HG03045 (cell line): ENCODE data around the gene MYCN.
"Not testable (repeated sequence)": the region's sequence is repeated elsewhere in the genome, so short reads cannot be mapped to it uniquely, and the experiment has no call there.

Experiments used
- ATAC-seq: cut with Tn5 transposase; IDR thresholded peaks from one replicate; pipeline ENCODE4 v1.9.1; 2021; ENCODE audit warnings: mild to moderate bottlenecking, moderate library complexity; ENCODE audit not compliant: unreplicated experiment

MYCN gene

DNA sequence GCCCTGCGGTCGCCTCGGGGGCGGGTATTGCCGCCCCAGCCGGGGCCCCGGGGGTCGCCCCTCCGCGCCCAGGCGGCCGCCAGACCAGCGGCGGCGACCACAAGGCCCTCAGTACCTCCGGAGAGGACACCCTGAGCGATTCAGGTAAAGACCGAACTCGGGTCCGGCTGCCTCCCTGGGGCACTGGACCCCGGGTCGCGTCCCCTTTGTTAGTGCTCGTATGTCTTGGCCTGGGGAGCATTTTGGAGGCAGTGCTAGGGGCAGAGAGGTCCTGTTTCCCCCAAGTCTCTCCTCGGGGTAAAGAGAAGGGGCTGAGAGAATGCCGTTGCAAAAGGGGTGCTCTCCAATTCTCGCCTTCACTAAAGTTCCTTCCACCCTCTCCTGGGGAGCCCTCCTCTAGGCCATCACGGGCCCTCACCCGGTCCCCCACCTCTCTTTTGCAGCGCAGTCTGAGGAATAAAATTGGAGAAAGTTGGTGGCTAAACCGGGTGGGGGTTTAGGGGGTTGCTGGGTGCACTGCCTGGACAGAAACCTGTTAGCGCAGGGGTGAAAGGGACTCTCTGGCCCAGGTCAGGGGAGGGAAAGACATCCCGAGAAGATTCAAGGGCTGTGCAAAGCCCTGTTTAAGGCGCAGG lies 2.5 kb downstream of the MYCN start:
- ATAC-seq, result no peak

GRCh38 chr2:15943378-15944280 lies 3.3 kb downstream of the MYCN start:
- ATAC-seq, result no peak

DNA sequence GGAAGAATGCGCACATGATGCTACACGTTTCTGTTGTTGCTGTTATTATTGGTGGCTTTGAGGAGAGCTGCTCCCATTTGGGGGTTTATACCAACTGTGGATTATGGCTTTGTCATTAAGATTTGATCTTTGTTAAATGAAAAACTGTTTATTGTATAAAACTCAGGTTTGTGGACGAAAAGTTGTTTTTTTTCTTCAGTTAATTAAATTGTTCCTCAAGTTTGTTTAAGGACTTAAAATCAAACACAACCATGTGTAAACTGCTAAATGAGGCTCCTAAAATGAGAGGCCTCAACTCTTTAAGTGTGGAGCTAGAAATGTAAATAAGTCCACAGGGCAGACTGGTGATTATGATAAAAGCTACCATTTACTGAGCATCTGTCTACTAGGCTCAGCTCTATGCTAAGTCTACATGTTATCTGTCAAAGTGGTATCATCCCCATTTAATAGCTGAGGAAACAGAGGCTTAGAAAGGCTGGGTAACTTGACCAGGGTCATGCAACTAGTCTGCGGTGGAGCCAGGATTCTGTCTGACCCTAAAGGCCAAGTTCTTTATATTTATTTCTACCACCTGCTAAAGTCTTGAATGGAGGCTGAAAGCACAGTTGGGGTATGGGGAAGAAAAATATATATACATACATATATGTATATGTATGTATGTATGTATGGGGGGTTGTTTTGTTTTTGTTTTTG lies 4.1 kb downstream of the MYCN start:
- ATAC-seq, result no peak

DNA sequence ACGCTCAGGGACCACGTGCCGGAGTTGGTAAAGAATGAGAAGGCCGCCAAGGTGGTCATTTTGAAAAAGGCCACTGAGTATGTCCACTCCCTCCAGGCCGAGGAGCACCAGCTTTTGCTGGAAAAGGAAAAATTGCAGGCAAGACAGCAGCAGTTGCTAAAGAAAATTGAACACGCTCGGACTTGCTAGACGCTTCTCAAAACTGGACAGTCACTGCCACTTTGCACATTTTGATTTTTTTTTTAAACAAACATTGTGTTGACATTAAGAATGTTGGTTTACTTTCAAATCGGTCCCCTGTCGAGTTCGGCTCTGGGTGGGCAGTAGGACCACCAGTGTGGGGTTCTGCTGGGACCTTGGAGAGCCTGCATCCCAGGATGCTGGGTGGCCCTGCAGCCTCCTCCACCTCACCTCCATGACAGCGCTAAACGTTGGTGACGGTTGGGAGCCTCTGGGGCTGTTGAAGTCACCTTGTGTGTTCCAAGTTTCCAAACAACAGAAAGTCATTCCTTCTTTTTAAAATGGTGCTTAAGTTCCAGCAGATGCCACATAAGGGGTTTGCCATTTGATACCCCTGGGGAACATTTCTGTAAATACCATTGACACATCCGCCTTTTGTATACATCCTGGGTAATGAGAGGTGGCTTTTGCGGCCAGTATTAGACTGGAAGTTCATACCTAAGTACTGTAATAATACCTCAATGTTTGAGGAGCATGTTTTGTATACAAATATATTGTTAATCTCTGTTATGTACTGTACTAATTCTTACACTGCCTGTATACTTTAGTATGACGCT lies 5.8 kb downstream of the MYCN start:
- ATAC-seq, result no peak

DNA sequence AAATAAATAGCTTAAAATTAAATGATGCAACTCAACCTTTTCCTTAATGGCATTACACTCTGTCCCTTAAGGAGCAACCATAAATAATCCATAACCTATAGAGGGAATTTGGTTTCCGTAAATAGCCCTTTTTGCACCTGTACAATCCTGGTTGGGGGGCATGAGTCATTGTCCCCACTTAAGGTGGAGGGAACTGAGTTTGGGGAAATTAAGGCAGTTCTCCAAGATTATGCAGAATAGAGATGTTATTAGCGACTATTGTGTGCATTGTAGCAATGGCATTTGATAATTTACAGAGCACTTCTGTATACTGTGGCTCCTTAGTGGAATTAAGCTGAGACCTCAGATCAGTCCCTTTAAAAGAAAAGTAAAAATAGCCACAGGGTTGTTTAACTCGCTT lies 6.6 kb downstream of the MYCN start:
- no peak for ATAC-seq

GRCh38 chr2:15947431-15947830 lies 7.1 kb downstream of the MYCN start:
- ATAC-seq, result no peak

GRCh38 chr2:15948704-15948957 lies 8.3 kb downstream of the MYCN start:
- ATAC-seq, result no peak

DNA sequence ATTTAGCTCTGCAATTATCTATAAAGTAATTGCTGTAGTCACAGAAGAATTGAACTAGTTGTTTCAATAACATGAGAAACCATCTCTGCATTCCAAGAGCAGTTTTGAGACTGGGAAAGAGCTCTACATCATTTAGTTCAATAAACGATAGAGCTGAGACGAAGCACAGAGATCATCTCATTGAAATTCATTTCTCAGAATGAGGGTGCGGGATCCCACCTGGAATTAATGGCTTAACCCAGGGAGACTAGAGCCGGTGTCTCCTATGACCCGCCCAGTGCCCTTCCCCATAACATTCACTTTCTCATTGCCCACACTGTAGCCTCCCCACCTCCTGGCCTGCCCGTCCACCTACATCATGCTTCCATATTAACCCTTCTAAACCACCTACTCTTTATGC lies 8.8 kb downstream of the MYCN start:
- ATAC-seq, result no peak

GRCh38 chr2:15949551-15949950 lies 9.2 kb downstream of the MYCN start:
- no peak for ATAC-seq

- no peak for ATAC-seq
Observed at GRCh38 chr2:15950088-15950952, 10.0 kb downstream of the MYCN start.

GRCh38 chr2:15951936-15952335 lies 11.6 kb downstream of the MYCN start:
- ATAC-seq, result not testable (repeated sequence)

DNA sequence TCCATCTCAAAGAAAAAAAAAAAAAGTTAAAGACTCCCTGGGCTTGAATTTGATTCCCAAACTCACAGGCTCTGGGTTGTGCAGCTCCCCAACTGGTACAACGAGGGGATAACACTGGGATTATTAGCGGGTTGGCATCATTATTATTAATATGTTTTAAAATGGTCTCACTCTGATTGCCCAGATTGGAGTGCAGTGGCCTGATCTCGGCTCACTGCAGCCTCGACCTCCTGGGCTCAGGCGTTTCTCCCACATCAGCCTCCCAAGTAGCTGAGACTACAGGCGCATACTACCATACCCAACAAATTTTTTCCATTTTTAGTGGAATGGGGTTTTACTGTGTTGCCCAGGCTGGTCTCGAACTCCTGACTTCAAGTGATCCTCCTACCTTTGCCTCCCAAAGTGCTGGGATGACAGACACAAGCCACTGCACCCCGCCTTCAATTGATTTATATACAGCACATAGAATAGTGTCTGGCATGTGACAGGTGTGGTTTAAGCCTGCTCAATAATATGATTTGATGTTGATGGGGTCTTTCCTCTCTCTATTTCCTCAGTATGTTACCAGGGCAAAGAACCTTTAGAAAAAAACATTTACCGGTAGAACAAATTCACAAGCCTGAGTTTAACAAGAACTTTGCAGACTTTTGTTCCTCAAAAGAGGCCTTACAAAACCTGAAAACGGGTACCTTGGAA lies 12.2 kb downstream of the MYCN start:
- ATAC-seq, result no peak

DNA sequence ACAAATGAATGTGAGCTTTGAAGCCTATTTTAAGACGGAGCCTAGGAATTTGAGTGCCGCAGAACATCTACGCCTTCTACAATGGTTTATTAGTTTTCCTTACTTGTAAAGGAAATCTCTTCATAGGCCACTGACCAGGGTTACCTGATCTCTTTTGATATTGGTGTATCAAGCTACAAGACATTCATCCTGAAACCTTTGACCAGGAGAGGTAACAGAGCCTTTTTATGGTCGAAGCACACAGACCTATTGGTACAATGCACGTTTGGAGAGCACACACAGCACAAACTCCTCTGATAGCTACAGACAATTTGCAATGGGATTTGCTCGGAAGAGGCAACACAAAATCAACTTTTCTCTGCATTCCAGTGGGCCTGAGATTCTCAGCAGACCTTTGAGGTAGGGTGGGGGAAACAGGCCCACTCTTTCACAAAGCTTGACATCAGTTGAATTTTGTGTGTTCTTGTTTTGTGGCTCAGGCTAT lies 12.8 kb downstream of the MYCN start:
- no peak for ATAC-seq

GRCh38 chr2:15953891-15954680 lies 13.7 kb downstream of the MYCN start:
- ATAC-seq, result no peak

DNA sequence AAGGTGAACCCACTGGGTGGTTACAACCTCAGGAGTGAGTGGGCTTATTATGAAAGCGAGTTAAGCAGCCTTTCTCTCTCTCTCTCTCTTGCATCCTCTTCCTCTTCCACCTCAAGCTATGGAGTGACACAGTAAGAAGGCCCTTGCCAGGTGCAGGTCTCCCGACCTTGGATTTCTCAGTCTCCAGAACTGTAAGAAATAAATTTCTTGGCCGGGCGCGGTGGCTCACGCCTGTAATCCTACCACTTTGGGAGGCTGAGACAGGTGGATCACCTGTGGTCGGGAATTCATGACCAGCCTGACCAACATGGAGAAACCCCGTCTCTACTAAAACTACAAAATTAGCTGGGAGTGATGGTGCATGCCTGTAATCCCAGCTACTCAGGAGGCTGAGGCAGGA lies 14.4 kb downstream of the MYCN start:
- no peak for ATAC-seq

DNA sequence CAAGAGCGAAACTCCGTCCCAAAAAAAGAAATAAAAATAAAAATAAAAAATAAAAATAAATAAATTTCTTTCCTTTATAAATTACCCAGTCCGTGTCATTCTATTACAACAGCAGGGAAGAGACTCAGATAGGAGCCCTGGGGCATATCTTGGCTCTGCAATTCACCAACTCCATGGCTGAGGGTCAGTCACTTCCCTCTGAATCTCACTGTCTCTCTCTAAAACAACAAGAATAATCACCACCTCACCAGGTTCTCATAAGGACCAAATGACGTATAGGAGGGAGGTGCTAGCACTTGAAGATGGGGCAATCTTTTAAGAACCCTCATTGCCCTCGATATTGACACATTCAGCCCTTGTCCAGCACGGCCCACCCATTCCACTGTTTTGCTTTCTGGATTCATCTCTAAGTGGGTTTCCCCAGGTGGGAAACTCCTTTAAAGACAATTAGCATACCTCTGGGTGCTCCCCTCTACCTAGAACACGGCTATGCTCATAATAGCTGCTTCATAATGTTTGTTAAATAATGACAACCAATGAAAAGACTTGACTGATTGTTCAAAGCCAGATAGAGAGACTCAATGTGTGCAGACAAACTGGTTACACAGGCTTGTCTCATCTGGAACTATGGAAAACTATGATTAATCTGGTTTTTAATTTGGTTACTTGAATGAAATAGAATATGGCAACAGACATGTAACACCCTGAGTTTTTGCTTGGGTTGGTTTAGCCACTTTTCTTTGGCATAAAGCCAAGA lies 15.1 kb downstream of the MYCN start:
- no peak for ATAC-seq

DNA sequence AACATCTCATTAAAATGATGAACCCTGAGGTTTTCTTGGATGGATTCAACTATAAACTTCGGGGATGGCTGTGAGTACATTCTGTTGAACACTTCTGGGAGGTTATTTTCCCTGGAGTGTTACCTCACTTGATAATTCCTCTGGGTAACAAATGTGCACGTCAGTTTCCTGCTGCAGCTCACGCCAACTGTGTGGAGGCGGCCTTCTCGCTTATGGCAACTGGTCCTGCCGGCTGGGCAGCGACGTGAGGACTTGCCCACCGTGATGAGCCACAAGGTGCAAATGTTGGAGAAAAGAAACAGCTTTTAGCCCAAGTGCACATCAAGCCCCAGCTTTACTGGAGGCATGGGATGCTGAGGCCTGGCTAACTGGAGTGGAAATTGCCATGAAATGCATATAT lies 15.9 kb downstream of the MYCN start:
- ATAC-seq, result no peak
